PC-3 (cell line): ENCODE measurements around the gene DNAH3. TPM values are rescaled to one million over a fixed set of nuclear protein-coding genes. Genes with fewer than 3 reads are reported as not detected.
"Not testable (repeated sequence)": the region's sequence is repeated elsewhere in the genome, so short reads cannot be mapped to it uniquely, and the experiment has no call there.

ENCODE experiments used
- ATAC-seq: fragments of 200-7000 bp; cut with Tn5 transposase; 2 replicates; pipeline ENCODE4 v1.9.1; 2020; ENCODE audit warnings: mild to moderate bottlenecking, moderate library complexity
- BruUV-seq: library from RNA; stranded (reverse); fragments of 400-500 nt; replicated peaks from 2 replicates; lab custom pipeline; 2021; lab: Mats Ljungman, UMichigan
- CTCF ChIA-PET: fragments of 300-600 bp; sonication (Branson Sonifier 250); formaldehyde crosslinking; loops from one replicate; lab custom pipeline; 2022; ENCODE audit warnings: antibody characterized with exemption; lab: Charles Lee
- POLR2A ChIA-PET: fragments of 300-600 bp; sonication (Branson Sonifier 250); formaldehyde crosslinking; loops from one replicate; lab custom pipeline; 2022; ENCODE audit warnings: antibody characterized with exemption; ENCODE audit not compliant: unreplicated experiment; lab: Charles Lee
- DNase-seq: peaks from one replicate; pipeline ENCODE4 v3.0.0-alpha.2; 2015
- H2AFZ ChIP-seq: fragments of 300-600 bp; sonication (generic); 2 replicates; pipeline ENCODE4 v1.6.0; 2016; ENCODE audit warnings: antibody characterized with exemption, low read length
- H3F3A ChIP-seq: fragments of 300-600 bp; sonication (generic); one replicate; pipeline ENCODE4 v1.6.0; 2017; ENCODE audit warnings: antibody characterized with exemption, low read length, control low read depth, mild to moderate bottlenecking; ENCODE audit not compliant: unreplicated experiment
- H3K27ac ChIP-seq: fragments of 300-600 bp; sonication (generic); 2 replicates; pipeline ENCODE4 v1.5.1; 2016; ENCODE audit warnings: mild to moderate bottlenecking, low read length
- H3K27me3 ChIP-seq: fragments of 300-600 bp; sonication (generic); 2 replicates; pipeline ENCODE4 v1.6.1; 2016; ENCODE audit warnings: low read length, mixed read lengths
- H3K36me3 ChIP-seq: fragments of 300-600 bp; sonication (generic); 2 replicates; pipeline ENCODE4 v1.6.1; 2016; ENCODE audit warnings: low read depth, mixed run types, low read length, mixed read lengths
- H3K4me1 ChIP-seq: fragments of 300-600 bp; sonication (generic); 2 replicates; pipeline ENCODE4 v1.5.1; 2016; ENCODE audit warnings: low read length; ENCODE audit not compliant: insufficient read depth
- H3K4me2 ChIP-seq: fragments of 300-600 bp; sonication (generic); 2 replicates; pipeline ENCODE4 v1.6.0; 2016; ENCODE audit warnings: low read length
- H3K4me3 ChIP-seq: fragments of 300-600 bp; sonication (generic); 2 replicates; pipeline ENCODE4 v1.5.1; 2016; ENCODE audit warnings: mild to moderate bottlenecking, low read length, mixed read lengths
- H3K79me2 ChIP-seq: fragments of 300-600 bp; sonication (generic); 2 replicates; pipeline ENCODE4 v1.6.1; 2017; ENCODE audit warnings: low read length, mixed read lengths
- H3K9ac ChIP-seq: fragments of 300-600 bp; sonication (generic); 2 replicates; pipeline ENCODE4 v1.6.0; 2016; ENCODE audit warnings: mild to moderate bottlenecking, low read length
- H3K9me2 ChIP-seq: fragments of 300-600 bp; sonication (generic); replicated peaks from 2 replicates; pipeline ENCODE4 v1.6.1; 2016; ENCODE audit warnings: mixed run types, low read length, mixed read lengths
- H3K9me3 ChIP-seq: fragments of 300-600 bp; sonication (generic); 2 replicates; pipeline ENCODE4 v1.6.1; 2016; ENCODE audit warnings: low read length, mixed read lengths
- H4K20me1 ChIP-seq: fragments of 300-600 bp; sonication (generic); 2 replicates; pipeline ENCODE4 v1.6.1; 2016; ENCODE audit warnings: low read length, mixed read lengths
- EZH2 ChIP-seq: fragments of 300-600 bp; sonication (generic); IDR thresholded peaks from one replicate; pipeline ENCODE4 v1.6.1; 2017; ENCODE audit warnings: antibody characterized with exemption, mild to moderate bottlenecking, low read length; ENCODE audit not compliant: unreplicated experiment
- EZH2phosphoT487 ChIP-seq: fragments of 300-600 bp; sonication (generic); IDR thresholded peaks from 2 replicates; pipeline ENCODE4 v1.6.1; 2018; ENCODE audit warnings: mild to moderate bottlenecking, antibody characterized with exemption, low read length, borderline replicate concordance
- intact Hi-C: fragments of 100-400 bp; cut with micrococcal nuclease; formaldehyde crosslinking; loops from 2 replicates; pipeline ENCODE4 v1.9.0; 2023
- total RNA-seq: library from RNA; depleted of rRNA; stranded (reverse); fragments of >200 nt; gene quantifications from 2 replicates; pipeline ENCODE4 v1.2.3, GENCODE V29; 2014
- TF ChIP-seq, protein P1 (sequence below): fragments of 300-600 bp; sonication (generic); conservative IDR thresholded peaks from 2 replicates; pipeline ENCODE4 v1.5.1; 2017; ENCODE audit warnings: antibody characterized with exemption, low read depth, mild to moderate bottlenecking, low read length

The DNAH3 gene
- total RNA-seq, 1 experiment from 2014 or later, result 0.11 TPM

- ATAC-seq (no peak), DNase-seq (no peak)
- no peaks in the 10 kb centered on the region for H3K36me3 ChIP-seq
- no peak overlapping the region for H3K4me3 ChIP-seq
- no peaks in the 10 kb centered on the region for H3F3A ChIP-seq
- TF ChIP-seq, protein P1, sequence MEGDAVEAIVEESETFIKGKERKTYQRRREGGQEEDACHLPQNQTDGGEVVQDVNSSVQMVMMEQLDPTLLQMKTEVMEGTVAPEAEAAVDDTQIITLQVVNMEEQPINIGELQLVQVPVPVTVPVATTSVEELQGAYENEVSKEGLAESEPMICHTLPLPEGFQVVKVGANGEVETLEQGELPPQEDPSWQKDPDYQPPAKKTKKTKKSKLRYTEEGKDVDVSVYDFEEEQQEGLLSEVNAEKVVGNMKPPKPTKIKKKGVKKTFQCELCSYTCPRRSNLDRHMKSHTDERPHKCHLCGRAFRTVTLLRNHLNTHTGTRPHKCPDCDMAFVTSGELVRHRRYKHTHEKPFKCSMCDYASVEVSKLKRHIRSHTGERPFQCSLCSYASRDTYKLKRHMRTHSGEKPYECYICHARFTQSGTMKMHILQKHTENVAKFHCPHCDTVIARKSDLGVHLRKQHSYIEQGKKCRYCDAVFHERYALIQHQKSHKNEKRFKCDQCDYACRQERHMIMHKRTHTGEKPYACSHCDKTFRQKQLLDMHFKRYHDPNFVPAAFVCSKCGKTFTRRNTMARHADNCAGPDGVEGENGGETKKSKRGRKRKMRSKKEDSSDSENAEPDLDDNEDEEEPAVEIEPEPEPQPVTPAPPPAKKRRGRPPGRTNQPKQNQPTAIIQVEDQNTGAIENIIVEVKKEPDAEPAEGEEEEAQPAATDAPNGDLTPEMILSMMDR, result no peak
- CTCF ChIA-PET, result no interaction called here
- no peaks in the 10 kb centered on the region for H4K20me1 ChIP-seq
- POLR2A ChIA-PET, result no interaction called here
- H3K27ac ChIP-seq, result no peak overlapping the region
- H2AFZ ChIP-seq, result no peak overlapping the region
- intact Hi-C loops, result no loop called here
- no peaks in the 10 kb centered on the region for H3K9me2 ChIP-seq
- no peak overlapping the region for H3K4me2 ChIP-seq
- no peaks in the 10 kb centered on the region for H3K27me3 ChIP-seq
- no peaks in the 10 kb centered on the region for H3K79me2 ChIP-seq
- H3K9ac ChIP-seq, result no peak overlapping the region
- no peaks in the 10 kb centered on the region for H3K9me3 ChIP-seq
- no peaks in the 10 kb centered on the region for H3K4me1 ChIP-seq
- BruUV-seq, result no TSS peak
Observed at GRCh38 chr16:21070564-21070963, 80.1 kb downstream of the DNAH3 start.

DNA sequence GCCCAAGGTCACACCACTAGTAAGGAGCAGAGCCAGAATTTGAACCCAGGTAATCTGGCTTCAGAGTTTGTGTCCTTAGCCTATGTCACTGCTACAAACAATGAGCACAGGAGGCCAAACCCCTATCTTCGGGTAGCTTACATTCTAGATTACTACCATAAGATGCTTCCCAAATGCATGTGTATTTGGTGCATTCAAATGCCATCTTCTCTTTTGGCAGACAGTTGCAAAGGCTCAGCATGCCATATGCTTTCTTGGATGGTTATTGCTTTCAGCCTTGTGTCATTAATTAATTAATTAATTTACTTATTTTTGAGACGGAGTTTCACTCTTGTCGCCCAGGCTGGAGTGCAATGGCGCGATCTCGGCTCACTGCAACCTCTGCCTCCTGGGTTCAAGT lies 80.7 kb downstream of the DNAH3 start:
- no peak for DNase-seq
- TF ChIP-seq EZH2 (no peak), EZH2phosphoT487 (no peak)
- TF ChIP-seq, protein P1, result no peak
- no peaks in the 10 kb centered on the region for H3K9me2 ChIP-seq
- no peaks in the 10 kb centered on the region for H3K9me3 ChIP-seq
- H3K4me3 ChIP-seq, result no peak overlapping the region
- H2AFZ ChIP-seq, result no peak overlapping the region
- H3K9ac ChIP-seq, result no peak overlapping the region
- no peaks in the 10 kb centered on the region for H4K20me1 ChIP-seq
- no peak overlapping the region for H3K27ac ChIP-seq
- CTCF ChIA-PET, result no interaction called here
- no peaks in the 10 kb centered on the region for H3K4me1 ChIP-seq
- BruUV-seq, result no TSS peak
- no peaks in the 10 kb centered on the region for H3F3A ChIP-seq
- no peaks in the 10 kb centered on the region for H3K36me3 ChIP-seq
- no peak overlapping the region for H3K4me2 ChIP-seq
- ATAC-seq, result no peak
- intact Hi-C loops, result no loop called here
- POLR2A ChIA-PET, result no interaction called here
- no peaks in the 10 kb centered on the region for H3K79me2 ChIP-seq
- H3K27me3 ChIP-seq, result no peaks in the 10 kb centered on the region

- no peak overlapping the region for H3K4me2 ChIP-seq
- POLR2A ChIA-PET, result no interaction called here
- CTCF ChIA-PET, result no interaction called here
- no peaks in the 10 kb centered on the region for H3K9me2 ChIP-seq
- BruUV-seq, result no TSS peak
- no peaks in the 10 kb centered on the region for H3K4me1 ChIP-seq
- no peak for TF ChIP-seq EZH2phosphoT487
- TF ChIP-seq EZH2, result no peak
- TF ChIP-seq, protein P1, result no peak
- DNase-seq, result no peak
- no peaks in the 10 kb centered on the region for H3K27me3 ChIP-seq
- H3K79me2 ChIP-seq, result no peaks in the 10 kb centered on the region
- no peaks in the 10 kb centered on the region for H3K9me3 ChIP-seq
- no peaks in the 10 kb centered on the region for H3K36me3 ChIP-seq
- no peaks in the 10 kb centered on the region for H4K20me1 ChIP-seq
- intact Hi-C loops, result no loop called here
- no peak overlapping the region for H3K27ac ChIP-seq
- no peak overlapping the region for H2AFZ ChIP-seq
- ATAC-seq, result no peak
- no peak overlapping the region for H3K9ac ChIP-seq
- no peaks in the 10 kb centered on the region for H3F3A ChIP-seq
- no peak overlapping the region for H3K4me3 ChIP-seq
Observed at GRCh38 chr16:21064203-21064602, 86.4 kb downstream of the DNAH3 start.

DNA sequence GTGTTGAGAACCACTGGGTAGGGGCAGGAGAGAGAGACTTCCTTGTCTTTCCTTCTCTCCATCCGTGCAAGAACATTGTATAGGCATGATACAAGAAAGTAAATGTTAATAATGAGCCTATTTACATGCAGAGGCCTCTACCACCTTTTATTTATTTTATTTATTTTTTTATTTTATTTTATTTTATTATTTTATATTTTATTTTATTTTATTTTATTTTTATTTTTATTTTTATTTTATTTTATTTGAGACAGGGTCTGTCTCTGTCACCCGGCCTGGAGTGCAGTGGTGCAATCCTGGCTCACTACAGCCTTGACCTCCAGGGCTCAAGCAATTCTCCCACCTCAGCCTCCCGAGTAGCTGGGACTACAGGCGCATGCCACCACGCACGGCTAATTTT lies 87.3 kb downstream of the DNAH3 start:
- ATAC-seq, POLR2A ChIA-PET, CTCF ChIA-PET, intact Hi-C loops, H3K9me2 ChIP-seq, H3K27me3 ChIP-seq, H4K20me1 ChIP-seq, H3K4me3 ChIP-seq, BruUV-seq, H3K9ac ChIP-seq, H3K79me2 ChIP-seq, H3K4me1 ChIP-seq, H3K27ac ChIP-seq, H3K36me3 ChIP-seq, H3K9me3 ChIP-seq, H2AFZ ChIP-seq, H3K4me2 ChIP-seq, DNase-seq, H3F3A ChIP-seq: not testable (repeated sequence)
